K562 (cell line): ENCODE results near the gene PTPN13. TPM values are rescaled to one million over a fixed set of nuclear protein-coding genes. Genes with fewer than 3 reads are reported as not detected.

Experiments used
- ATAC-seq: fragments of 200-7000 bp; cut with Tn5 transposase; 3 replicates; pipeline ENCODE4 v1.9.1; 2020; ENCODE audit warnings: moderate library complexity
- BruUV-seq: library from RNA; stranded (reverse); fragments of 400-500 nt; replicated peaks from 2 replicates; lab custom pipeline; 2021; lab: Mats Ljungman, UMichigan
- CTCF ChIA-PET: fragments of 300-600 bp; formaldehyde crosslinking; extraction: SDS; loops from one replicate; lab custom pipeline; 2021; ENCODE audit warnings: low intra/inter-chr PET ratio; lab: Yijun Ruan, JAX
- POLR2A ChIA-PET: fragments of 300-600, 350-650 bp; sonication (Branson Sonifier 250); formaldehyde crosslinking; extraction: SDS; loops from one replicate; lab custom pipeline; 2021; ENCODE audit warnings: antibody characterized with exemption, inconsistent platforms; lab: Yijun Ruan, JAX
- DNase-seq, 4 experiments: peaks; one replicate each; pipeline versions ENCODE4 v3.0.0 to v3.0.0-alpha.2; 2011 to 2018; ENCODE audit warnings: low spot score in 3 of 4, mixed read lengths in 3 of 4; ENCODE audit errors: extremely low read depth in 1 of 4
- FAIRE-seq: peaks from 2 replicates; lab custom pipeline; 2011; peaks lifted over from hg19 to GRCh38; lab: Jason Lieb, UNC
- H2AFZ ChIP-seq: 2 replicates; pipeline ENCODE4 v1.6.0; 2011; ENCODE audit warnings: low read depth, low read length, control low read depth, inconsistent platforms
- H3K27ac ChIP-seq: fragments of 200-600 bp; 3 replicates; pipeline ENCODE4 v1.8.0; 2011; ENCODE audit warnings: low read depth, mild to moderate bottlenecking, control low read depth, inconsistent platforms, low read length, moderate library complexity, mixed read lengths; ENCODE audit errors: extremely low read depth
- H3K27me3 ChIP-seq, 2 experiments: fragments of 300-600 bp in 1 of 2; 2 replicates in 1 of 2; 3 replicates in 1 of 2; pipeline versions ENCODE4 v1.6.0 to v1.8.0; 2011; ENCODE audit warnings: inconsistent platforms in 2 of 2, low read length in 2 of 2, mild to moderate bottlenecking in 1 of 2, mixed read lengths in 1 of 2, moderate library complexity in 1 of 2; ENCODE audit not compliant: control insufficient read depth in 2 of 2, insufficient read depth in 2 of 2
- H3K36me3 ChIP-seq: fragments of 300-600 bp; 3 replicates; pipeline ENCODE4 v1.8.0; 2011; ENCODE audit warnings: mild to moderate bottlenecking, low read length, inconsistent platforms; ENCODE audit not compliant: control insufficient read depth, insufficient read depth
- H3K4me1 ChIP-seq, 2 experiments: fragments of 200-600 bp in 1 of 2; replicated peaks in 1 of 2; 2 replicates in 1 of 2; 3 replicates in 1 of 2; pipeline versions ENCODE4 v1.5.1 to v1.8.0; 2011; ENCODE audit warnings: inconsistent platforms in 2 of 2, low read length in 2 of 2, mild to moderate bottlenecking in 1 of 2, mixed read lengths in 1 of 2, moderate library complexity in 1 of 2; ENCODE audit not compliant: control insufficient read depth in 2 of 2, insufficient read depth in 2 of 2
- H3K4me2 ChIP-seq: 2 replicates; pipeline ENCODE4 v1.6.1; 2011; ENCODE audit warnings: low read length, control low read depth, inconsistent platforms, mixed read lengths; ENCODE audit not compliant: insufficient read depth
- H3K4me3 ChIP-seq: fragments of 200-600 bp; sonication (generic), shearing (Covaris generic); 2 replicates; pipeline ENCODE4 v1.5.1; 2016; ENCODE audit warnings: control low read depth, inconsistent platforms
- H3K79me2 ChIP-seq: fragments of 200-600 bp; 3 replicates; pipeline ENCODE4 v1.8.0; 2011; ENCODE audit warnings: low read length, inconsistent platforms; ENCODE audit not compliant: control insufficient read depth, insufficient read depth
- H3K9ac ChIP-seq, 2 experiments: 2 replicates each; pipeline versions ENCODE4 v1.6.0 to v1.6.1; 2011; ENCODE audit warnings: low read depth in 2 of 2, low read length in 2 of 2, control low read depth in 1 of 2, inconsistent platforms in 1 of 2, mild to moderate bottlenecking in 1 of 2, mixed read lengths in 1 of 2; ENCODE audit not compliant: insufficient read depth in 1 of 2
- H3K9me1 ChIP-seq: one replicate; pipeline ENCODE4 v1.6.0; 2011; ENCODE audit warnings: inconsistent platforms, mild to moderate bottlenecking, low read length, moderate library complexity; ENCODE audit not compliant: control insufficient read depth, insufficient read depth
- H3K9me3 ChIP-seq: replicated peaks from 2 replicates; pipeline ENCODE4 v1.5.1; 2011; ENCODE audit warnings: low read depth, low read length, inconsistent platforms; ENCODE audit not compliant: control insufficient read depth, insufficient read depth
- H4K20me1 ChIP-seq: replicated peaks from 2 replicates; pipeline ENCODE4 v1.6.1; 2011; ENCODE audit warnings: low read length, inconsistent platforms, mixed read lengths; ENCODE audit not compliant: control insufficient read depth, insufficient read depth
- BACH1 ChIP-seq: fragments of 200-800 bp; sonication (Bioruptor generic); IDR thresholded peaks from 2 replicates; pipeline ENCODE4 v1.6.1; 2016; ENCODE audit warnings: missing genetic modification characterization, missing compliant biosample characterization
- CBX2 ChIP-seq: fragments of 200-600 bp; sonication (generic); IDR thresholded peaks from one replicate; pipeline ENCODE4 v1.6.1; 2012; ENCODE audit warnings: mild to moderate bottlenecking, low read length, inconsistent platforms; ENCODE audit not compliant: insufficient read depth, poor library complexity, severe bottlenecking
- CHD1 ChIP-seq: fragments of 200-600 bp; sonication (generic); IDR thresholded peaks from one replicate; pipeline ENCODE4 v1.6.1; 2012; ENCODE audit warnings: mild to moderate bottlenecking, moderate library complexity, low read length, inconsistent platforms
- CTBP1 ChIP-seq: fragments of 450-650 bp; IDR thresholded peaks from 2 replicates; pipeline ENCODE4 v1.6.1; 2016; ENCODE audit warnings: borderline replicate concordance
- FOXJ3 ChIP-seq: sonication (generic); formaldehyde crosslinking; IDR thresholded peaks from 2 replicates; pipeline ENCODE4 v1.4.0; 2020; ENCODE audit warnings: mild to moderate bottlenecking, missing genetic modification reagents
- GTF2E2 ChIP-seq: fragments of 200-800 bp; sonication (Bioruptor generic); IDR thresholded peaks from 2 replicates; pipeline ENCODE4 v1.6.1; 2016; ENCODE audit warnings: missing genetic modification characterization, missing compliant biosample characterization
- HDGF ChIP-seq: fragments of 450-650 bp; IDR thresholded peaks from 2 replicates; pipeline ENCODE4 v1.6.1; 2016
- KLF13 ChIP-seq: fragments of 450-650 bp; IDR thresholded peaks from 2 replicates; pipeline ENCODE4 v1.6.1; 2016; ENCODE audit warnings: missing genetic modification characterization, low read depth, mild to moderate bottlenecking, missing compliant biosample characterization, moderate library complexity, borderline replicate concordance
- MCM3 ChIP-seq: fragments of 450-650 bp; IDR thresholded peaks from 2 replicates; pipeline ENCODE4 v1.6.1; 2016
- MITF ChIP-seq: IDR thresholded peaks from 2 replicates; pipeline ENCODE4 v1.6.1; 2014; ENCODE audit warnings: antibody characterized with exemption
- PPARD ChIP-seq: fragments of 250-450 bp; sonication (Bioruptor Pico); IDR thresholded peaks from 2 replicates; pipeline ENCODE4 v1.8.0; 2022; ENCODE audit warnings: inconsistent platforms, mild to moderate bottlenecking, moderate library complexity
- SMARCA5 ChIP-seq: fragments of 450-650 bp; IDR thresholded peaks from 2 replicates; pipeline ENCODE4 v1.6.1; 2016
- TFAM ChIP-seq: fragments of 250-450 bp; sonication (Bioruptor Pico); conservative IDR thresholded peaks from 2 replicates; pipeline ENCODE4 v1.5.0; 2021; ENCODE audit warnings: mild to moderate bottlenecking, moderate library complexity
- ZBTB12 ChIP-seq: fragments of 250-450 bp; sonication (Bioruptor Pico); IDR thresholded peaks from 2 replicates; pipeline ENCODE4 v1.4.0; 2020
- ZNF217 ChIP-seq: sonication (generic); formaldehyde crosslinking; IDR thresholded peaks from 2 replicates; pipeline ENCODE4 v1.8.0; 2022; ENCODE audit warnings: mild to moderate bottlenecking, missing genetic modification reagents
- ZNF398 ChIP-seq: fragments of 250-450 bp; sonication (Bioruptor Pico); IDR thresholded peaks from 2 replicates; pipeline ENCODE4 v1.8.0; 2021; ENCODE audit warnings: moderate library complexity, mild to moderate bottlenecking, inconsistent platforms
- ZNF57 ChIP-seq: fragments of 450-650 bp; formaldehyde crosslinking; IDR thresholded peaks from 2 replicates; pipeline ENCODE4 v1.4.0; 2020; ENCODE audit warnings: mild to moderate bottlenecking, moderate library complexity
- WGBS: fragments of 100-300 bp; shearing (Covaris generic); methylation state at CpG from one replicate; pipeline ENCODE4 v1.1.6; 2016; ENCODE audit warnings: low coverage, mixed read lengths; ENCODE audit not compliant: insufficient coverage; ENCODE audit errors: missing lambda C conversion rate; 5-methylcytosine and 5-hydroxymethylcytosine counted together
- in situ Hi-C: fragments of 300-500 bp; cut with MboI; formaldehyde crosslinking; loops from 4 replicates; pipeline ENCODE4 v1.15.0; 2018; ENCODE audit warnings: inconsistent platforms, mixed read lengths
- intact Hi-C: fragments of 100-400 bp; cut with micrococcal nuclease; formaldehyde crosslinking; loops from 2 replicates; pipeline ENCODE4 v1.14.2; 2022
- polyA plus RNA-seq, 8 experiments: library from polyadenylated mRNA; depleted of rRNA in 4 of 8; stranded (reverse) in 5 of 8; unstranded in 3 of 8; fragments of >200 nt; fragmentation: Nextera tagmentation in 2 of 8; fragmentation: Illumina TruSeq in 1 of 8; extraction: Ambion mirVana in 2 of 8; extraction: Trizol in 1 of 8; gene quantifications; 2 replicates each; pipeline versions ENCODE4 v1.2.1 to v1.2.3, GENCODE V29; 2011 to 2014; ENCODE audit warnings: inconsistent platforms in 1 of 8, missing spikeins in 1 of 8
- total RNA-seq, 7 experiments: library from RNA; depleted of rRNA in 6 of 7; stranded (reverse); fragments of >200 nt in 6 of 7; fragmentation: Illumina TruSeq in 2 of 7; extraction: Trizol in 2 of 7; gene quantifications; 2 replicates each; pipeline versions ENCODE4 v1.2.1 to v1.2.3, GENCODE V29; 2011 to 2021; ENCODE audit warnings: low replicate concordance in 1 of 7

The PTPN13 gene
- total and polyA plus RNA-seq, 9 of the 15 experiments (the other 6 are each of a cell fraction or from before 2014, with no cell fraction given): 0.33 TPM; not detected in 8

GRCh38 chr4:86657910-86658309, 63.8 kb downstream of the PTPN13 start:
- Histone ChIP-seq H3K36me3 (no peaks in the 10 kb centered on the region), H3K4me3 (no peak overlapping the region), H3K79me2 (no peaks in the 10 kb centered on the region), H3K9me3 (peaks cover 2% of the 10 kb centered on the region), H3K9ac (no peak overlapping the region), H4K20me1 (no peaks in the 10 kb centered on the region), H2AFZ (no peak overlapping the region), H3K27me3 (no peaks in the 10 kb centered on the region), H3K4me2 (no peak overlapping the region), H3K9me1 (no peaks in the 10 kb centered on the region), H3K4me1 (no peaks in the 10 kb centered on the region), H3K27ac (no peak overlapping the region)
- FAIRE-seq (no peak), ATAC-seq (no peak), DNase-seq (no peak)
- no peak for TF ChIP-seq MCM3
- TF ChIP-seq CBX2: no peak
- no peak for TF ChIP-seq GTF2E2 (tag)
- no peak for TF ChIP-seq ZBTB12 (CRISPR knock-in tag)
- no peak for TF ChIP-seq PPARD (CRISPR knock-in tag)
- TF ChIP-seq CHD1: no peak
- TF ChIP-seq CTBP1: no peak
- TF ChIP-seq SMARCA5: no peak
- TF ChIP-seq ZNF217 (CRISPR knock-in tag): no peak
- TF ChIP-seq BACH1 (tag): no peak
- TF ChIP-seq MITF: no peak
- TF ChIP-seq HDGF: no peak
- TF ChIP-seq ZNF57 (CRISPR knock-in tag): no peak
- TF ChIP-seq TFAM (CRISPR knock-in tag): no peak
- no peak for TF ChIP-seq FOXJ3
- no peak for TF ChIP-seq ZNF398 (CRISPR knock-in tag)
- TF ChIP-seq KLF13 (tag): no peak
- 0% methylated on average over 3 of the region's 3 CpGs for WGBS
- intact Hi-C loops (no loop called here), in situ Hi-C loops (no loop called here)
- ChIA-PET POLR2A (no interaction called here), CTCF (no interaction called here)
- BruUV-seq: no TSS peak
